Smooth muscle cell (in vitro differentiated cells): ENCODE measurements around the gene TULP3. TPM values are rescaled to one million over a fixed set of nuclear protein-coding genes. Genes with fewer than 3 reads are reported as not detected.

Source experiments
- DNase-seq: peaks from one replicate; lab custom pipeline; 2025; ENCODE audit not compliant: unreplicated experiment; lab: John Stamatoyannopoulos, UW
- H2AFZ ChIP-seq: fragments of 200-600 bp; sonication (generic); 2 replicates; pipeline ENCODE4 v1.6.0; 2016; ENCODE audit warnings: antibody characterized with exemption, low read depth, mild to moderate bottlenecking
- H3F3A ChIP-seq: fragments of 200-600 bp; sonication (generic); 2 replicates; pipeline ENCODE4 v1.6.0; 2017; ENCODE audit warnings: antibody characterized with exemption, low read depth
- H3K27ac ChIP-seq: fragments of 200-600 bp; sonication (generic); 2 replicates; pipeline ENCODE4 v1.5.1; 2016; ENCODE audit warnings: low read depth, mild to moderate bottlenecking
- H3K27me3 ChIP-seq: fragments of 200-600 bp; sonication (generic); 2 replicates; pipeline ENCODE4 v1.6.1; 2016; ENCODE audit warnings: low read depth, mild to moderate bottlenecking
- H3K36me3 ChIP-seq: fragments of 200-600 bp; sonication (generic); 2 replicates; pipeline ENCODE4 v1.5.1; 2016; ENCODE audit warnings: low read depth
- H3K4me1 ChIP-seq: fragments of 200-600 bp; sonication (generic); 2 replicates; pipeline ENCODE4 v1.5.1; 2016; ENCODE audit warnings: low read depth
- H3K4me2 ChIP-seq: fragments of 200-600 bp; sonication (generic); 2 replicates; pipeline ENCODE4 v1.6.0; 2016; ENCODE audit warnings: mild to moderate bottlenecking
- H3K4me3 ChIP-seq: fragments of 200-600 bp; sonication (generic); 2 replicates; pipeline ENCODE4 v1.5.1; 2016; ENCODE audit warnings: mild to moderate bottlenecking
- H3K79me2 ChIP-seq: fragments of 200-600 bp; sonication (generic); 2 replicates; pipeline ENCODE4 v1.6.0; 2016; ENCODE audit warnings: low read depth, mild to moderate bottlenecking
- H3K9ac ChIP-seq: fragments of 200-600 bp; sonication (generic); 2 replicates; pipeline ENCODE4 v1.6.0; 2016; ENCODE audit warnings: low read depth
- H3K9me3 ChIP-seq: fragments of 200-600 bp; sonication (generic); replicated peaks from 2 replicates; pipeline ENCODE4 v1.5.1; 2016; ENCODE audit warnings: low read depth
- H4K20me1 ChIP-seq: fragments of 200-600 bp; sonication (generic); 2 replicates; pipeline ENCODE4 v1.6.0; 2016; ENCODE audit warnings: low read depth
- WGBS: methylation state at CpG from one replicate; pipeline ENCODE4 v1.1.7; 2016; ENCODE audit warnings: low lambda C conversion rate; 5-methylcytosine and 5-hydroxymethylcytosine counted together
- polyA plus RNA-seq: library from polyadenylated mRNA; unstranded; fragments of >200 nt; fragmentation: Nextera tagmentation; extraction: Ambion mirVana; gene quantifications from 2 replicates; pipeline ENCODE4 v1.2.1, GENCODE V29; 2016
- total RNA-seq: library from RNA; depleted of rRNA; stranded (reverse); fragments of >200 nt; gene quantifications from 2 replicates; pipeline ENCODE4 v1.2.3, GENCODE V29; 2014
- TF ChIP-seq, protein P1 (sequence below): fragments of 200-600 bp; sonication (generic); IDR thresholded peaks from 2 replicates; pipeline ENCODE4 v1.5.1; 2017; ENCODE audit warnings: borderline replicate concordance, mild to moderate bottlenecking, antibody characterized with exemption; ENCODE audit not compliant: insufficient read depth, poor library complexity, severe bottlenecking

Gene TULP3, protein sequence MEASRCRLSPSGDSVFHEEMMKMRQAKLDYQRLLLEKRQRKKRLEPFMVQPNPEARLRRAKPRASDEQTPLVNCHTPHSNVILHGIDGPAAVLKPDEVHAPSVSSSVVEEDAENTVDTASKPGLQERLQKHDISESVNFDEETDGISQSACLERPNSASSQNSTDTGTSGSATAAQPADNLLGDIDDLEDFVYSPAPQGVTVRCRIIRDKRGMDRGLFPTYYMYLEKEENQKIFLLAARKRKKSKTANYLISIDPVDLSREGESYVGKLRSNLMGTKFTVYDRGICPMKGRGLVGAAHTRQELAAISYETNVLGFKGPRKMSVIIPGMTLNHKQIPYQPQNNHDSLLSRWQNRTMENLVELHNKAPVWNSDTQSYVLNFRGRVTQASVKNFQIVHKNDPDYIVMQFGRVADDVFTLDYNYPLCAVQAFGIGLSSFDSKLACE
- total RNA-seq = 39.4 and 40.6 TPM in 2 replicates
- 33.7 and 40.0 TPM in 2 replicates for polyA plus RNA-seq

DNA sequence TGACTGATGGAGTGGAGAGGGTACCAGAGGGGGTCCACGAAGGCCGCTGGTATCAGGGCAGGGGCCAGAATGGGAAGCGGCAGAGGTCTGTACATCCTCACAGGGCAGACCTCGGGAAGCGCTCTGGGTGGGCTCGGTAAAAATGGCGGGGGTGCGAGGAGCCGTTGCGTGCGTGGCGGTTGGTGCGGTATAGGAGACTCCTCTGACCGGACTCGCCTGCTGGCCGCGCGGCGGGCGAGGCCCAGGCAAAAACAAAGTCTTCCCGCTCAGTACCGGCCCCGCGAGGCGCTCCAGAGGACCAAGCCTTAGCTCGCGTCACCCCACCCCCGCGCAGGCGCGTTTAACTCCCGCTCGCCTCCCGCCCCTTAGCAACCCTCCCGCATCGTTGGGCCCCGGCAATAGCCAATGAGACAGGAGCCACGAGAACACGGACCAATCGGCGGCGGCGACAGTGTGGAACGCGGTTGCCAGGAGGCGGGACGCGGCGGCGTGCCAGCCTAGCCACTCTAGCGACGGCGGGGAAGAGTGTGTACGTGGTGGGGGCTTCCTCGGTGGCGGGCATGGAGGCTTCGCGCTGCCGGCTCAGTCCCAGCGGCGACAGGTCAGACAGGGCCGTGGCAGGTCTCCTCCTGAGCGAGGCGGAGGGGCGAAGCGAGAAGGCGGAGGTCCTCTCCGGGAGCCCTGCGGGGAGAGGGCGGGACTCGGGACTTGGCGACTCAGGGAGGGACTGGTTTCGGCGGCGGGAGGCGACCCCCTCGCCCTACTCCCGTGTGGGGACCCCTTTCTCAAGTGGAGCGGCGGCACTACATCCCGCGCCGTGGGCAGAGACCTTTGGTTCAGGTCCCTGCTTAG, at the start of gene TULP3:
Gene TULP3 (plus strand): TSS at position 504 of the 852 bp plus-strand sequence. CDS start 57 bp downstream, at position 561.
- Histone ChIP-seq H3K4me1 (peaks cover 19% of the 10 kb centered on the region), H3K27ac (peak within 1 kb of the TSS; percentile 85), H3K4me2 (peak within 1 kb of the TSS; percentile 83), H3K9ac (peak within 1 kb of the TSS; percentile 86), H2AFZ (peak within 1 kb of the TSS; percentile 87), H4K20me1 (peaks cover 40% of the 10 kb centered on the region), H3K9me3 (no peaks in the 10 kb centered on the region), H3K36me3 (no peaks in the 10 kb centered on the region), H3K79me2 (peaks cover 38% of the 10 kb centered on the region), H3K27me3 (no peaks in the 10 kb centered on the region), H3F3A (peaks cover 4% of the 10 kb centered on the region), H3K4me3 (peak within 1 kb of the TSS; percentile 74)
- TF ChIP-seq, protein P1, sequence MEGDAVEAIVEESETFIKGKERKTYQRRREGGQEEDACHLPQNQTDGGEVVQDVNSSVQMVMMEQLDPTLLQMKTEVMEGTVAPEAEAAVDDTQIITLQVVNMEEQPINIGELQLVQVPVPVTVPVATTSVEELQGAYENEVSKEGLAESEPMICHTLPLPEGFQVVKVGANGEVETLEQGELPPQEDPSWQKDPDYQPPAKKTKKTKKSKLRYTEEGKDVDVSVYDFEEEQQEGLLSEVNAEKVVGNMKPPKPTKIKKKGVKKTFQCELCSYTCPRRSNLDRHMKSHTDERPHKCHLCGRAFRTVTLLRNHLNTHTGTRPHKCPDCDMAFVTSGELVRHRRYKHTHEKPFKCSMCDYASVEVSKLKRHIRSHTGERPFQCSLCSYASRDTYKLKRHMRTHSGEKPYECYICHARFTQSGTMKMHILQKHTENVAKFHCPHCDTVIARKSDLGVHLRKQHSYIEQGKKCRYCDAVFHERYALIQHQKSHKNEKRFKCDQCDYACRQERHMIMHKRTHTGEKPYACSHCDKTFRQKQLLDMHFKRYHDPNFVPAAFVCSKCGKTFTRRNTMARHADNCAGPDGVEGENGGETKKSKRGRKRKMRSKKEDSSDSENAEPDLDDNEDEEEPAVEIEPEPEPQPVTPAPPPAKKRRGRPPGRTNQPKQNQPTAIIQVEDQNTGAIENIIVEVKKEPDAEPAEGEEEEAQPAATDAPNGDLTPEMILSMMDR = no peak
- DNase-seq = peak; percentile 96
- 2% methylated on average over 71 of the region's 83 CpGs for WGBS

DNA sequence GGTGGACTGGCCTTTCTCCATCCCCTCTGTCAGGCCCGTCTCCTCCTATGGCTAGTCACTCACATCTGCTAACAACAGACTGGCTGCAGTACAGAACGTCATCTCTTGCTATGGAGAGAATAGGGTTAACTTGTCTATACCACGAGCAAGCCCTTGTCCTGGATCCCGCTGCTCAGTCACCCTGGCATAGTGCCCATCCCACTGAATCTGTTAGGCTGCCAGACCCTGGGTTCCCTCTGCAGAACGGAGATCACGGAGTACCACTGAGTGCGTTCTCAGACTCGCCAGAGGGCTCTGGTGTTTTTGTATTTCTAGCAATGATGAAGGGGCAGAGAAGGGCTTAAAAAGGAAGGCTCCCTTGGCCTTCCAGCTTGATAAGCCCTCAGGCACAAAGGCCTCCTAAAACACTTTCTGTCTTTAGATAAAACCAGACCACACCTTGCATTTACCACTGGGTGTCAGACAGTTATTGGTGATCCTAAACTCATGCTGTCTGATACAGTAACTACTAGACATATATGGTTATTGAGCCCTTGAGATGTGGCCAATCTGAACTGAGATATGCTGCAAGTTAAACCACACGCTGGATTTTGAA, 49.5 kb upstream of the TULP3 start:
- Histone ChIP-seq H3K27ac (no peak overlapping the region), H3K79me2 (no peaks in the 10 kb centered on the region), H3K4me1 (peaks cover 7% of the 10 kb centered on the region), H3K9ac (no peak overlapping the region), H2AFZ (no peak overlapping the region), H3K4me3 (no peak overlapping the region), H3F3A (no peaks in the 10 kb centered on the region), H3K36me3 (no peaks in the 10 kb centered on the region), H3K4me2 (no peak overlapping the region), H4K20me1 (no peaks in the 10 kb centered on the region), H3K9me3 (no peaks in the 10 kb centered on the region), H3K27me3 (no peaks in the 10 kb centered on the region)
- DNase-seq = no peak
- WGBS = 82% methylated on average over 9 of the region's 9 CpGs
- TF ChIP-seq, protein P1 = no peak

DNA sequence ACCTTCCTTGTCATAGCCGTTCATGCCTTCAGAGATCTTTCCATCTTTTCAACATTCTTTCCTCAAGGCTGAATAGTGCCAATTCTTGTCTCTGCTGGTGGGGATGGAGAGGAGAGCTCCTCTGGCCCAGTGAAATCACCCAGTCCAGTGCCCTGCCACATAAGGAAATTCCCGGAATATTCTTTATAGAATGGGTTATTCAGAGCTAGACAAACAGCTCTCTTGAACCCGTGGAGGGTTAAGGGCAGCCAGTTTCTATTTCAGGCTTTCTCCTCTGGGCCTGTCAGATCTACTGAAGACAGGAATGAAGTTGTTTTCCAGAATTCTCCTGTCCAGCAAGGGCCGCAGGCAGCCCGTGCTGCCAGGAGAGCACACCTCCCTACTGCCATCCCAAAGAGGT, 47.7 kb upstream of the TULP3 start:
- H2AFZ ChIP-seq = no peak overlapping the region
- no peaks in the 10 kb centered on the region for H4K20me1 ChIP-seq
- no peaks in the 10 kb centered on the region for H3K9me3 ChIP-seq
- WGBS = 94% methylated on average over 5 of the region's 5 CpGs
- no peaks in the 10 kb centered on the region for H3F3A ChIP-seq
- DNase-seq = no peak
- H3K36me3 ChIP-seq = no peaks in the 10 kb centered on the region
- H3K27me3 ChIP-seq = no peaks in the 10 kb centered on the region
- no peak overlapping the region for H3K4me2 ChIP-seq
- TF ChIP-seq, protein P1 = no peak
- no peak overlapping the region for H3K4me3 ChIP-seq
- no peak overlapping the region for H3K27ac ChIP-seq
- no peaks in the 10 kb centered on the region for H3K79me2 ChIP-seq
- H3K9ac ChIP-seq = no peak overlapping the region
- H3K4me1 ChIP-seq = peaks cover 10% of the 10 kb centered on the region
